PC-3 (cell line): ENCODE data around the gene BIRC6. TPM values are rescaled to one million over a fixed set of nuclear protein-coding genes. Genes with fewer than 3 reads are reported as not detected.

Experiments
- ATAC-seq: fragments of 200-7000 bp; cut with Tn5 transposase; 2 replicates; pipeline ENCODE4 v1.9.1; 2020; ENCODE audit warnings: mild to moderate bottlenecking, moderate library complexity
- BruUV-seq: library from RNA; stranded (reverse); fragments of 400-500 nt; replicated peaks from 2 replicates; lab custom pipeline; 2021; lab: Mats Ljungman, UMichigan
- CTCF ChIA-PET: fragments of 300-600 bp; sonication (Branson Sonifier 250); formaldehyde crosslinking; loops from one replicate; lab custom pipeline; 2022; ENCODE audit warnings: antibody characterized with exemption; lab: Charles Lee
- POLR2A ChIA-PET: fragments of 300-600 bp; sonication (Branson Sonifier 250); formaldehyde crosslinking; loops from one replicate; lab custom pipeline; 2022; ENCODE audit warnings: antibody characterized with exemption; ENCODE audit not compliant: unreplicated experiment; lab: Charles Lee
- DNase-seq: peaks from one replicate; pipeline ENCODE4 v3.0.0-alpha.2; 2015
- H2AFZ ChIP-seq: fragments of 300-600 bp; sonication (generic); 2 replicates; pipeline ENCODE4 v1.6.0; 2016; ENCODE audit warnings: antibody characterized with exemption, low read length
- H3F3A ChIP-seq: fragments of 300-600 bp; sonication (generic); one replicate; pipeline ENCODE4 v1.6.0; 2017; ENCODE audit warnings: antibody characterized with exemption, low read length, control low read depth, mild to moderate bottlenecking; ENCODE audit not compliant: unreplicated experiment
- H3K27ac ChIP-seq: fragments of 300-600 bp; sonication (generic); 2 replicates; pipeline ENCODE4 v1.5.1; 2016; ENCODE audit warnings: mild to moderate bottlenecking, low read length
- H3K27me3 ChIP-seq: fragments of 300-600 bp; sonication (generic); 2 replicates; pipeline ENCODE4 v1.6.1; 2016; ENCODE audit warnings: low read length, mixed read lengths
- H3K36me3 ChIP-seq: fragments of 300-600 bp; sonication (generic); 2 replicates; pipeline ENCODE4 v1.6.1; 2016; ENCODE audit warnings: low read depth, mixed run types, low read length, mixed read lengths
- H3K4me1 ChIP-seq: fragments of 300-600 bp; sonication (generic); 2 replicates; pipeline ENCODE4 v1.5.1; 2016; ENCODE audit warnings: low read length; ENCODE audit not compliant: insufficient read depth
- H3K4me2 ChIP-seq: fragments of 300-600 bp; sonication (generic); 2 replicates; pipeline ENCODE4 v1.6.0; 2016; ENCODE audit warnings: low read length
- H3K4me3 ChIP-seq: fragments of 300-600 bp; sonication (generic); 2 replicates; pipeline ENCODE4 v1.5.1; 2016; ENCODE audit warnings: mild to moderate bottlenecking, low read length, mixed read lengths
- H3K79me2 ChIP-seq: fragments of 300-600 bp; sonication (generic); 2 replicates; pipeline ENCODE4 v1.6.1; 2017; ENCODE audit warnings: low read length, mixed read lengths
- H3K9ac ChIP-seq: fragments of 300-600 bp; sonication (generic); 2 replicates; pipeline ENCODE4 v1.6.0; 2016; ENCODE audit warnings: mild to moderate bottlenecking, low read length
- H3K9me2 ChIP-seq: fragments of 300-600 bp; sonication (generic); replicated peaks from 2 replicates; pipeline ENCODE4 v1.6.1; 2016; ENCODE audit warnings: mixed run types, low read length, mixed read lengths
- H3K9me3 ChIP-seq: fragments of 300-600 bp; sonication (generic); 2 replicates; pipeline ENCODE4 v1.6.1; 2016; ENCODE audit warnings: low read length, mixed read lengths
- H4K20me1 ChIP-seq: fragments of 300-600 bp; sonication (generic); 2 replicates; pipeline ENCODE4 v1.6.1; 2016; ENCODE audit warnings: low read length, mixed read lengths
- EZH2 ChIP-seq: fragments of 300-600 bp; sonication (generic); IDR thresholded peaks from one replicate; pipeline ENCODE4 v1.6.1; 2017; ENCODE audit warnings: antibody characterized with exemption, mild to moderate bottlenecking, low read length; ENCODE audit not compliant: unreplicated experiment
- EZH2phosphoT487 ChIP-seq: fragments of 300-600 bp; sonication (generic); IDR thresholded peaks from 2 replicates; pipeline ENCODE4 v1.6.1; 2018; ENCODE audit warnings: mild to moderate bottlenecking, antibody characterized with exemption, low read length, borderline replicate concordance
- intact Hi-C: fragments of 100-400 bp; cut with micrococcal nuclease; formaldehyde crosslinking; loops from 2 replicates; pipeline ENCODE4 v1.9.0; 2023
- total RNA-seq: library from RNA; depleted of rRNA; stranded (reverse); fragments of >200 nt; gene quantifications from 2 replicates; pipeline ENCODE4 v1.2.3, GENCODE V29; 2014
- TF ChIP-seq, protein P1 (sequence below): fragments of 300-600 bp; sonication (generic); conservative IDR thresholded peaks from 2 replicates; pipeline ENCODE4 v1.5.1; 2017; ENCODE audit warnings: antibody characterized with exemption, low read depth, mild to moderate bottlenecking, low read length

BIRC6 gene
- total RNA-seq, 1 experiment from 2014 or later: 74.7 TPM

DNA sequence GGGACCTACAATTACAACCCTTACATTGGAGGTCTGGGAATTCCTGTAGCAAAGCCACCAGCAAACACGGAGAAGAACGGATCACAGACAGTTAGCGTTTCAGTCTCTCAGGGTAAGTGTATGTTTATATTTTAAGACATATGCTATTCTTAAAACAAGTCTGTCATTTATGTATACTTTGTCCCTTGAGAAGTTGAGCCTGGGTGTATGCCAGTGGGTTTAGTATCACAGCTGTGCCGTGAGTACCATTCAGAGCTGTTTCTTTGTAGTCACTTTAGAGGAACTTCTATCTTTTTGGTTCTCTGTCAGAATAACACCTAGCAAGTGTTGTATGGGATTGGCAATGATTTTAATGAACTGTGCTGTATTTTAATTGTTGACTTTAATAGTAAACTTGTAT, 125.6 kb downstream of the BIRC6 start:
- BruUV-seq: no TSS peak
- no peak for ATAC-seq
- Histone ChIP-seq H4K20me1 (0 out of 2 replicates have a peak, but pooled peaks cover 7% of the 10 kb centered on the region), H3K27ac (no peak overlapping the region), H3K4me3 (no peak overlapping the region), H3F3A (no peaks in the 10 kb centered on the region), H3K79me2 (no peaks in the 10 kb centered on the region), H3K4me2 (no peak overlapping the region), H3K9me2 (no peaks in the 10 kb centered on the region), H3K36me3 (peaks cover 56% of the 10 kb centered on the region), H3K9ac (no peak overlapping the region), H3K27me3 (no peaks in the 10 kb centered on the region), H3K9me3 (no peaks in the 10 kb centered on the region), H3K4me1 (peaks cover 15% of the 10 kb centered on the region), H2AFZ (no peak overlapping the region)
- TF ChIP-seq EZH2: no peak
- TF ChIP-seq, protein P1, sequence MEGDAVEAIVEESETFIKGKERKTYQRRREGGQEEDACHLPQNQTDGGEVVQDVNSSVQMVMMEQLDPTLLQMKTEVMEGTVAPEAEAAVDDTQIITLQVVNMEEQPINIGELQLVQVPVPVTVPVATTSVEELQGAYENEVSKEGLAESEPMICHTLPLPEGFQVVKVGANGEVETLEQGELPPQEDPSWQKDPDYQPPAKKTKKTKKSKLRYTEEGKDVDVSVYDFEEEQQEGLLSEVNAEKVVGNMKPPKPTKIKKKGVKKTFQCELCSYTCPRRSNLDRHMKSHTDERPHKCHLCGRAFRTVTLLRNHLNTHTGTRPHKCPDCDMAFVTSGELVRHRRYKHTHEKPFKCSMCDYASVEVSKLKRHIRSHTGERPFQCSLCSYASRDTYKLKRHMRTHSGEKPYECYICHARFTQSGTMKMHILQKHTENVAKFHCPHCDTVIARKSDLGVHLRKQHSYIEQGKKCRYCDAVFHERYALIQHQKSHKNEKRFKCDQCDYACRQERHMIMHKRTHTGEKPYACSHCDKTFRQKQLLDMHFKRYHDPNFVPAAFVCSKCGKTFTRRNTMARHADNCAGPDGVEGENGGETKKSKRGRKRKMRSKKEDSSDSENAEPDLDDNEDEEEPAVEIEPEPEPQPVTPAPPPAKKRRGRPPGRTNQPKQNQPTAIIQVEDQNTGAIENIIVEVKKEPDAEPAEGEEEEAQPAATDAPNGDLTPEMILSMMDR: no peak
- no peak for TF ChIP-seq EZH2phosphoT487
- POLR2A ChIA-PET: no interaction called here
- no peak for DNase-seq
- CTCF ChIA-PET: no interaction called here
- intact Hi-C loops: loop anchor here (10.0 kb wide), 1 partner anchor 62 kb away; no protein-coding TSS in a partner anchor

DNA sequence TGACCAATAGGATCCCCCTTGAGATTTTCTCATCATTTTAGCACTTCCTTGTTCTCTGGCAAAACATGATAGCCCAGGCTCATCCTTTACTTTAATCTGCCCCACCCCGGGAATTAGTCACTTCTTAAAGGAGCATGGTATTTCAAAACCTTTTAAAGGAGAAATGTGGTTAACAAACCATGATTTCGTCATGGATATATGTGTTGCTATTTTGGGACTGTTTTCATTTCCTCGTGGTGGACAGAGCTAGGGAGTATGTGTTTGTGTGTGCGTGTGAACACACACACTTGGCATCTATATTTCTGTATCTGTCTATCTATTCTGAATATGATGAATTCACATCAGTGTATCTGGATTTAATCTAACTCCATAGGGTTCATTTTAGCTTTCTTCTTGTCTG, 128.1 kb downstream of the BIRC6 start:
- ATAC-seq (peak; percentile 87), DNase-seq (peak; percentile 80)

DNA sequence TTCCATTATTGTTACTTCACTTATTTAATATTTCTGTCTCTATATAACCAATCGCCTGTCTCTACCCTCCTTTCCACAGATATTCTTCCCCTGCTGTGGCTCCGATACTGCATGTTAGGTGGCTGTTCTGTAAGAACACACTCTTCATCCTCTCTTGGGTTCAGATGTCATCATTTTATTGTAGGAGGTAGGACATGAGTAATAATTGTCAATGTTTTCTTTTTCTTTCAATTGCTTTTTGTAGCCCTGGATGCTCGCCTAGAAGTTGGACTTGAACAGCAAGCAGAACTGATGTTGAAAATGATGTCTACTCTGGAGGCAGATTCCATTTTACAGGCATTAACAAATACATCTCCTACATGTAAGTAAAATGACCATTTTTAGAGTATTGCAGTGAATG, 128.6 kb downstream of the BIRC6 start:
- H3K27me3 ChIP-seq: no peaks in the 10 kb centered on the region
- no peak overlapping the region for H3K9ac ChIP-seq
- H3K9me2 ChIP-seq: no peaks in the 10 kb centered on the region
- H3K36me3 ChIP-seq: peaks cover 60% of the 10 kb centered on the region
- ChIA-PET POLR2A (no interaction called here), CTCF (no interaction called here)
- H3K9me3 ChIP-seq: no peaks in the 10 kb centered on the region
- DNase-seq (peak; percentile 9), ATAC-seq (peak; percentile 76)
- TSS peak; percentile 42 for BruUV-seq
- no peak overlapping the region for H2AFZ ChIP-seq
- H3K4me2 ChIP-seq: no peak overlapping the region
- peak overlapping the region; percentile 46 for H3K27ac ChIP-seq
- no peaks in the 10 kb centered on the region for H3K79me2 ChIP-seq
- H4K20me1 ChIP-seq: 0 out of 2 replicates have a peak, but pooled peaks cover 7% of the 10 kb centered on the region
- intact Hi-C loops: loop anchor here (10.0 kb wide), 1 partner anchor 59 kb away; no protein-coding TSS in a partner anchor
- TF ChIP-seq, protein P1: no peak
- TF ChIP-seq EZH2phosphoT487 (no peak), EZH2 (no peak)
- H3K4me1 ChIP-seq: peaks cover 15% of the 10 kb centered on the region
- no peak overlapping the region for H3K4me3 ChIP-seq
- no peaks in the 10 kb centered on the region for H3F3A ChIP-seq

More for the DNA sequence above, 128.1 kb downstream of the BIRC6 start:
- TF ChIP-seq EZH2 (no peak), EZH2phosphoT487 (no peak)
- TF ChIP-seq, protein P1: no peak
- no peaks in the 10 kb centered on the region for H3K9me3 ChIP-seq
- H3K4me3 ChIP-seq: no peak overlapping the region
- no peak overlapping the region for H3K9ac ChIP-seq
- H3K27ac ChIP-seq: peak overlapping the region; percentile 46
- H3K9me2 ChIP-seq: no peaks in the 10 kb centered on the region
- no peak overlapping the region for H2AFZ ChIP-seq
- peaks cover 15% of the 10 kb centered on the region for H3K4me1 ChIP-seq
- TSS peak; percentile 62 for BruUV-seq
- CTCF ChIA-PET: no interaction called here
- POLR2A ChIA-PET: no interaction called here
- no peaks in the 10 kb centered on the region for H3K27me3 ChIP-seq
- H3K79me2 ChIP-seq: no peaks in the 10 kb centered on the region
- H3F3A ChIP-seq: no peaks in the 10 kb centered on the region
- intact Hi-C loops: loop anchor here (10.0 kb wide), 1 partner anchor 60 kb away; no protein-coding TSS in a partner anchor
- 0 out of 2 replicates have a peak, but pooled peaks cover 7% of the 10 kb centered on the region for H4K20me1 ChIP-seq
- no peak overlapping the region for H3K4me2 ChIP-seq
- H3K36me3 ChIP-seq: peaks cover 58% of the 10 kb centered on the region
